ENCODE measurements around the gene PHF12. TPM values are rescaled to one million over a fixed set of nuclear protein-coding genes. Genes with fewer than 3 reads are reported as not detected.

Gene PHF12
- total and polyA plus RNA-seq, 2 of the 13 experiments (the other 11 are each of a cell fraction or from before 2014, with no cell fraction given): 9.8 to 17.1 TPM

- Histone ChIP-seq H3K9ac (ENCODE audit: insufficient read depth, low read depth, low read length) (no peak overlapping the region), H2AFZ (ENCODE audit: low read length) (no peak overlapping the region), H3K4me3 (replicated peaks in 1 of 3; ENCODE audit: insufficient read depth in 1 of 3, low read depth in 2 of 3, low read length in 3 of 3) (no peak overlapping the region), H3K27me3 (ENCODE audit: control insufficient read depth in 1 of 2, insufficient read depth in 2 of 2, low read length in 2 of 2) (no peaks in the 10 kb centered on the region), H3K4me2 (ENCODE audit: low read depth, low read length) (no peak overlapping the region), H4K20me1 (ENCODE audit: insufficient read depth, low read length) (no peaks in the 10 kb centered on the region), H3K36me3 (replicated peaks in 1 of 2; ENCODE audit: control insufficient read depth in 1 of 2, insufficient read depth in 2 of 2, low read length in 2 of 2) (peaks cover 8 to 10% of the 10 kb centered on the region in 2 experiments; a peak in 4 of 5 replicates), H3K79me2 (ENCODE audit: insufficient read depth, low read length) (no peaks in the 10 kb centered on the region), H3K9me3 (ENCODE audit: low read length) (no peaks in the 10 kb centered on the region), H3K27ac (ENCODE audit: extremely low read length, insufficient read depth, low read length) (no peak overlapping the region), H3K4me1 (ENCODE audit: insufficient read depth, low read length) (peaks cover 30% of the 10 kb centered on the region)
- DNase-seq (ENCODE audit: low spot score) (no peak), ATAC-seq (no peak), FAIRE-seq (no peak)
- 93% methylated on average over 1 of the region's 1 CpG for WGBS (ENCODE audit: low lambda C conversion rate)
- POLR2A ChIA-PET: no interaction called here
- BruUV-seq (replicated peaks): no TSS peak
- intact Hi-C loops (cut with micrococcal nuclease; ENCODE audit: unreplicated experiment): no loop called here
- CTCF ChIA-PET (ENCODE audit: low intra/inter-chr PET ratio, low total read pairs): no interaction called here
- in situ Hi-C loops (cut with HindIII; ENCODE audit: extremely low pct_ligation_motif_present, low pct_unique_long_range_greater_than_20kb): no loop called here
- TF ChIP-seq RFX3 (CRISPR knock-in tag; IDR thresholded peaks at IDR 0.05) (no peak), AHR (CRISPR knock-in tag; IDR thresholded peaks at IDR 0.05) (no peak), CENPX (CRISPR knock-in tag; IDR thresholded peaks at IDR 0.05) (no peak), GRHL1 (CRISPR knock-in tag; conservative IDR thresholded peaks at IDR 0.05) (no peak), TOE1 (CRISPR knock-in tag; IDR thresholded peaks at IDR 0.05) (no peak), MAFF (IDR thresholded peaks at IDR 0.05; ENCODE audit: low read depth, low read length) (no peak), MNT (IDR thresholded peaks at IDR 0.05) (no peak), ZNF704 (CRISPR knock-in tag; IDR thresholded peaks at IDR 0.05; ENCODE audit: borderline replicate concordance) (no peak), ZNF101 (CRISPR knock-in tag; IDR thresholded peaks at IDR 0.05; ENCODE audit: borderline replicate concordance, low read depth) (no peak), ZSCAN9 (CRISPR knock-in tag; IDR thresholded peaks at IDR 0.05; ENCODE audit: borderline replicate concordance) (no peak), JDP2 (CRISPR knock-in tag; IDR thresholded peaks at IDR 0.05; ENCODE audit: borderline replicate concordance) (no peak), PTBP1 (IDR thresholded peaks at IDR 0.05; ENCODE audit: low read depth, low read length, poor library complexity, severe bottlenecking) (no peak), ZNF274 (CRISPR knock-in tag; IDR thresholded peaks at IDR 0.05) (no peak), ZNF782 (CRISPR knock-in tag; IDR thresholded peaks at IDR 0.05; ENCODE audit: borderline replicate concordance) (no peak), SMARCE1 (IDR thresholded peaks at IDR 0.05; ENCODE audit: borderline replicate concordance) (no peak), ATF2 (CRISPR knock-in tag; IDR thresholded peaks at IDR 0.05) (no peak)
- TF ChIP-seq, protein P1, sequence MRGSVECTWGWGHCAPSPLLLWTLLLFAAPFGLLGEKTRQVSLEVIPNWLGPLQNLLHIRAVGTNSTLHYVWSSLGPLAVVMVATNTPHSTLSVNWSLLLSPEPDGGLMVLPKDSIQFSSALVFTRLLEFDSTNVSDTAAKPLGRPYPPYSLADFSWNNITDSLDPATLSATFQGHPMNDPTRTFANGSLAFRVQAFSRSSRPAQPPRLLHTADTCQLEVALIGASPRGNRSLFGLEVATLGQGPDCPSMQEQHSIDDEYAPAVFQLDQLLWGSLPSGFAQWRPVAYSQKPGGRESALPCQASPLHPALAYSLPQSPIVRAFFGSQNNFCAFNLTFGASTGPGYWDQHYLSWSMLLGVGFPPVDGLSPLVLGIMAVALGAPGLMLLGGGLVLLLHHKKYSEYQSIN (CRISPR knock-in tag; IDR thresholded peaks at IDR 0.05; ENCODE audit: borderline replicate concordance): no peak
Measured at GRCh38 chr17:28863953-28864352, 87.4 kb downstream of the PHF12 start.
